ENCODE data around the gene RTP2. TPM values are rescaled to one million over a fixed set of nuclear protein-coding genes. Genes with fewer than 3 reads are reported as not detected.

Gene RTP2
- total RNA-seq, 1 experiment from 2014 or later = not detected

DNA sequence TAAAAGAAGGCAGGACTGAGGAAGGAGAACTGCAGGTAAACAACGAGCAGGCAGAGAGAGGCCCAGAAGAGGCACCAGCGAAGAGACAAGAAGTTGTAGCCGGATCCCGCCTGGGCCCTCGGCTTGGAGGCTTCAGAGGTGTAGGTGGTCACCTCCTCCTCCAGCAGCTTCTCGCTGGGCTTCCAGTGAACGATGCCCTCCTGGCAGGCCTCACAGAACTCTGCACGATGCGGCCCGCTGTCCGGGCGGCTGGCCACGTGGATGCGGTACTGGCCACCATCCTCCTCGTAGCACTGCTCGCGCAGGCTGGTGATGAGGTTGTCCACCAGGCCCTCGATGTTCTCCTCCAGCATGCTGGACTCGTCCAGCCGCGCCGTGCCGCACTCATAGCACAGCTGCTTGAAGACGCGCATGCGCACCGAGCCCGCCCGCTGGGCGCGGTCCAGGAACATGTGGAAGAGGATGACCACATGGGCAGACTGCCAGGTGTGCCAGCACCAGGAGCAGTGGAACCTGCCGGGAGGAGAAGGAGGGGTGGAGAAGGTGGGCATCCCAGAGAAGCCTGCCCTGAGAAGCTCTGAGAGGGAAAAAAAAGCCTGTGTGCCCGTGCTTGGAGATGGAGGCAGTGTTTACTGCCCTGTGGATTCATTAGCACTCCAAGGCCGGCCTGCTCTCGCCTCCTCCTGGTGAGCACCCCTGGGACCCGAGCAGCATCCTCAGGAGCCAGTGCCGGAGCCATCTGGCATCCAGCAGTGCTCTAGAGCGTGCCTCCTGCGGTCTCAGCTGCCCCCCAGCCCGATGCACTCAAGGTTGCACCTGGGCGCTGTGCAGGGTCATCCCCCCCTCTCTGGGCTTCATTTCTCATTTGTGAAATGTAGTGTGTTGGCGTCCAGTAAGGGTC lies 3.6 kb downstream of the RTP2 start:
- no peak overlapping the region for H3K4me3 ChIP-seq (ENCODE audit: low read depth, low read length, poor library complexity, severe bottlenecking)
- H3K27me3 ChIP-seq (replicated peaks; ENCODE audit: insufficient read depth, low read depth, low read length, poor library complexity) = no peaks in the 10 kb centered on the region
- TF ChIP-seq CTCF (conservative IDR thresholded peaks at IDR 0.05; ENCODE audit: low read depth, low read length) (no peak), EZH2 (IDR thresholded peaks at IDR 0.05; ENCODE audit: borderline replicate concordance, low read depth, low read length, poor library complexity, severe bottlenecking) (no peak)
- CTCF ChIA-PET = no interaction called here
- no TSS peak for BruUV-seq (replicated peaks)
- H3K27ac ChIP-seq (ENCODE audit: low read depth, low read length, poor library complexity, severe bottlenecking) = no peak overlapping the region
- POLR2A ChIA-PET (ENCODE audit: low non-redundant PET) = no interaction called here
- no peak for DNase-seq (ENCODE audit: low spot score)
- no peaks in the 10 kb centered on the region for H3K4me1 ChIP-seq (ENCODE audit: insufficient read depth, low read length, poor library complexity, severe bottlenecking)
- intact Hi-C loops (cut with micrococcal nuclease; ENCODE audit: unreplicated experiment) = no loop called here
- no peaks in the 10 kb centered on the region for H3K36me3 ChIP-seq (ENCODE audit: insufficient read depth, low read length, poor library complexity, severe bottlenecking)
- no peaks in the 10 kb centered on the region for H3K9me3 ChIP-seq (ENCODE audit: low read depth, low read length, poor library complexity, severe bottlenecking)

- no peak for DNase-seq (ENCODE audit: low spot score)
- BruUV-seq (replicated peaks) = no TSS peak
- intact Hi-C loops (cut with micrococcal nuclease; ENCODE audit: unreplicated experiment) = no loop called here
- no peaks in the 10 kb centered on the region for H3K36me3 ChIP-seq (ENCODE audit: insufficient read depth, low read length, poor library complexity, severe bottlenecking)
- CTCF ChIA-PET = no interaction called here
- no peaks in the 10 kb centered on the region for H3K27me3 ChIP-seq (replicated peaks; ENCODE audit: insufficient read depth, low read depth, low read length, poor library complexity)
- TF ChIP-seq EZH2 (IDR thresholded peaks at IDR 0.05; ENCODE audit: borderline replicate concordance, low read depth, low read length, poor library complexity, severe bottlenecking) (no peak), CTCF (conservative IDR thresholded peaks at IDR 0.05; ENCODE audit: low read depth, low read length) (no peak)
- H3K4me1 ChIP-seq (ENCODE audit: insufficient read depth, low read length, poor library complexity, severe bottlenecking) = no peaks in the 10 kb centered on the region
- H3K9me3 ChIP-seq (ENCODE audit: low read depth, low read length, poor library complexity, severe bottlenecking) = no peaks in the 10 kb centered on the region
- H3K4me3 ChIP-seq (ENCODE audit: low read depth, low read length, poor library complexity, severe bottlenecking) = no peak overlapping the region
- H3K27ac ChIP-seq (ENCODE audit: low read depth, low read length, poor library complexity, severe bottlenecking) = no peak overlapping the region
- POLR2A ChIA-PET (ENCODE audit: low non-redundant PET) = interaction anchor here (0.5 kb wide), 1 partner anchor 1157 kb away, joined by 7 read pairs; no protein-coding TSS in a partner anchor
Observed at GRCh38 chr3:187696021-187696420, 6.3 kb downstream of the RTP2 start.

DNA sequence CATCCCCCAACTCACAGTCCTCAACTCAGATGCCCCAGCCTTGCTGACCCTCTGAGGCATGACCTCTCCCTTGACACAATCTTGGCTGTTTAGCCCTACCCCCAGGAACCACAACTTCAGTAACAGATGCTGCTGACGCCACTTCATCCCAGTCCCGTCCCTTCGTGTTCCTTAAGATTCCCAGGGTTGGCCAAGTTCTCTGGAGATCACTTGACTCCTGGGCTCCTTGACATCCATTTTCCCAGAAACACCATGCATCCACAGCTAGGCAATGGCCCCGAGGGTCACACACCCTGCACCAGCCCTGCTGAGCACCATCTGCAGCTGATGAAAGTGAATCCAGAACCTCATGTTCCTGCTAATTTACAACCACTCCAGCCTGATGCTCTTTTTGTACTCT lies 6.9 kb downstream of the RTP2 start:
- intact Hi-C loops (cut with micrococcal nuclease; ENCODE audit: unreplicated experiment) = no loop called here
- Histone ChIP-seq H3K36me3 (ENCODE audit: insufficient read depth, low read length, poor library complexity, severe bottlenecking) (no peaks in the 10 kb centered on the region), H3K4me1 (ENCODE audit: insufficient read depth, low read length, poor library complexity, severe bottlenecking) (no peaks in the 10 kb centered on the region), H3K4me3 (ENCODE audit: low read depth, low read length, poor library complexity, severe bottlenecking) (no peak overlapping the region), H3K27me3 (replicated peaks; ENCODE audit: insufficient read depth, low read depth, low read length, poor library complexity) (no peaks in the 10 kb centered on the region), H3K9me3 (ENCODE audit: low read depth, low read length, poor library complexity, severe bottlenecking) (no peaks in the 10 kb centered on the region), H3K27ac (ENCODE audit: low read depth, low read length, poor library complexity, severe bottlenecking) (no peak overlapping the region)
- POLR2A ChIA-PET (ENCODE audit: low non-redundant PET) = interaction anchor here (0.5 to 0.6 kb wide), 2 partner anchors 50 to 1158 kb away, joined by 3 to 7 read pairs; partner anchors contain the start of gene BCL6
- CTCF ChIA-PET = no interaction called here
- DNase-seq (ENCODE audit: low spot score) = no peak
- no peak for TF ChIP-seq CTCF (conservative IDR thresholded peaks at IDR 0.05; ENCODE audit: low read depth, low read length)
- TF ChIP-seq EZH2 (IDR thresholded peaks at IDR 0.05; ENCODE audit: borderline replicate concordance, low read depth, low read length, poor library complexity, severe bottlenecking) = no peak
- BruUV-seq (replicated peaks) = no TSS peak
